Ovary (tissue), 3 donors: ENCODE measurements around the gene SLC16A3.

Experiments used
- EP300 ChIP-seq: sonication (generic); formaldehyde crosslinking; IDR thresholded peaks from one replicate; pipeline ENCODE4 v1.6.1; 2017; ENCODE audit warnings: antibody characterized with exemption
- TF ChIP-seq, protein P1 (sequence below), 3 donors: fragments of 450-650 bp in 2 of 3; fragments of 200-600 bp in 1 of 3; IDR thresholded peaks; one replicate each; pipeline versions ENCODE4 v1.5.1 to v1.8.0; 2016 to 2022; ENCODE audit warnings: antibody characterized with exemption in 3 of 3, mild to moderate bottlenecking in 1 of 3
- donor health status: DM: no; HTN: no; CAD: no.

DNA sequence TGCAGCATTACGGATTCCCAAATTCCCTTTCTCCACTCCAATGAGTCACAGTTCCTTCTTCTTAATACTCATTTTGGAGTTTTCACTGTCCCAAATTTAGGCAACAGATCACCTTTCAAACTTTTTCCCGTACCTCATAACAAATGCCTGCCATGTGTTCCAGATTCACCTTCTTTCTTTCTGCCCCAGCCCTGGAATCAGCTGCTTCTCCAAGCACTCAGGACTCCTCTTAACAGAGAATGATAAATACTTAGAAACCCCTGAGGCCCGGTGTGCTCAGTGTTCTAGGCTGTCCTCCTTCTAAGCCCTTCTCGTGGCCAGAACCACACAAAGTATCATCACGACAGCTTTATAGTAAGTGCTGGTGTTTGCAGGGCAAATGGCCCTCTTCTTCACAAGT is 29.7 kb downstream of the SLC16A3 start:
- TF ChIP-seq, protein P1, sequence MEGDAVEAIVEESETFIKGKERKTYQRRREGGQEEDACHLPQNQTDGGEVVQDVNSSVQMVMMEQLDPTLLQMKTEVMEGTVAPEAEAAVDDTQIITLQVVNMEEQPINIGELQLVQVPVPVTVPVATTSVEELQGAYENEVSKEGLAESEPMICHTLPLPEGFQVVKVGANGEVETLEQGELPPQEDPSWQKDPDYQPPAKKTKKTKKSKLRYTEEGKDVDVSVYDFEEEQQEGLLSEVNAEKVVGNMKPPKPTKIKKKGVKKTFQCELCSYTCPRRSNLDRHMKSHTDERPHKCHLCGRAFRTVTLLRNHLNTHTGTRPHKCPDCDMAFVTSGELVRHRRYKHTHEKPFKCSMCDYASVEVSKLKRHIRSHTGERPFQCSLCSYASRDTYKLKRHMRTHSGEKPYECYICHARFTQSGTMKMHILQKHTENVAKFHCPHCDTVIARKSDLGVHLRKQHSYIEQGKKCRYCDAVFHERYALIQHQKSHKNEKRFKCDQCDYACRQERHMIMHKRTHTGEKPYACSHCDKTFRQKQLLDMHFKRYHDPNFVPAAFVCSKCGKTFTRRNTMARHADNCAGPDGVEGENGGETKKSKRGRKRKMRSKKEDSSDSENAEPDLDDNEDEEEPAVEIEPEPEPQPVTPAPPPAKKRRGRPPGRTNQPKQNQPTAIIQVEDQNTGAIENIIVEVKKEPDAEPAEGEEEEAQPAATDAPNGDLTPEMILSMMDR (IDR thresholded peaks at IDR 0.05): no peak
- no peak for TF ChIP-seq EP300
